HEK293 (cell line): ENCODE measurements around the gene WDFY2.
A peak's percentile ranks its signal among the peaks of the same experiment; 100 is the strongest.

Experiments
- CTCF ChIA-PET: fragments of 350-600 bp; formaldehyde crosslinking; extraction: SDS; loops from one replicate; lab custom pipeline; 2021; ENCODE audit warnings: antibody characterized with exemption; lab: Yijun Ruan, JAX
- POLR2A ChIA-PET: fragments of 300-600 bp; formaldehyde crosslinking; extraction: SDS; loops from one replicate; lab custom pipeline; 2020; ENCODE audit warnings: antibody characterized with exemption, inconsistent platforms; lab: Yijun Ruan, JAX
- H3K27ac ChIP-seq: fragments of 200-500 bp; sonication (Bioruptor generic); 2 replicates; pipeline ENCODE4 v1.5.1; 2014; ENCODE audit warnings: low read depth, low read length, control low read depth, inconsistent platforms; ENCODE audit errors: extremely low read depth
- H3K36me3 ChIP-seq, 2 experiments: fragments of 200-500 bp in 1 of 2; sonication (Bioruptor generic) in 1 of 2; 1 replicate in 1 of 2; 2 replicates in 1 of 2; pipeline ENCODE4 v1.5.1; 2014 to 2017; ENCODE audit warnings: inconsistent platforms in 2 of 2, low read length in 2 of 2; ENCODE audit not compliant: control insufficient read depth in 2 of 2, insufficient read depth in 1 of 2
- H3K4me1 ChIP-seq: fragments of 200-500 bp; sonication (Bioruptor generic); 2 replicates; pipeline ENCODE4 v1.5.1; 2014; ENCODE audit warnings: mild to moderate bottlenecking, low read length, inconsistent platforms; ENCODE audit not compliant: control insufficient read depth, insufficient read depth
- H3K4me3 ChIP-seq: 2 replicates; pipeline ENCODE4 v1.5.1; 2011; ENCODE audit warnings: low read depth, mild to moderate bottlenecking, control low read depth, low read length, moderate library complexity
- H3K9me3 ChIP-seq: fragments of 200-500 bp; sonication (Bioruptor generic); 2 replicates; pipeline ENCODE4 v1.5.1; 2014; ENCODE audit warnings: low read depth, low read length, inconsistent platforms; ENCODE audit not compliant: control insufficient read depth, insufficient read depth
- PRDM6 ChIP-seq: fragments of 450-650 bp; formaldehyde crosslinking; IDR thresholded peaks from 2 replicates; pipeline ENCODE4 v1.5.1; 2017; ENCODE audit warnings: missing biosample characterization, missing genetic modification characterization
- ZBTB17 ChIP-seq: fragments of 450-650 bp; formaldehyde crosslinking; IDR thresholded peaks from 2 replicates; pipeline ENCODE4 v1.5.1; 2016; ENCODE audit warnings: missing biosample characterization, missing genetic modification characterization
- ZBTB48 ChIP-seq: fragments of 450-650 bp; formaldehyde crosslinking; IDR thresholded peaks from 2 replicates; pipeline ENCODE4 v1.5.1; 2016; ENCODE audit warnings: missing biosample characterization, missing genetic modification characterization
- ZNF155 ChIP-seq: fragments of 450-650 bp; formaldehyde crosslinking; IDR thresholded peaks from 2 replicates; pipeline ENCODE4 v1.5.1; 2016; ENCODE audit warnings: missing biosample characterization, missing genetic modification characterization
- ZNF174 ChIP-seq: fragments of 450-650 bp; formaldehyde crosslinking; IDR thresholded peaks from 2 replicates; pipeline ENCODE4 v1.5.0; 2017; ENCODE audit warnings: missing biosample characterization, mild to moderate bottlenecking, missing genetic modification characterization
- ZNF311 ChIP-seq: fragments of 450-650 bp; formaldehyde crosslinking; IDR thresholded peaks from 2 replicates; pipeline ENCODE4 v1.5.1; 2017; ENCODE audit warnings: missing biosample characterization, missing genetic modification characterization, borderline replicate concordance
- ZNF366 ChIP-seq: fragments of 450-650 bp; formaldehyde crosslinking; conservative IDR thresholded peaks from 2 replicates; pipeline ENCODE4 v1.5.1; 2016; ENCODE audit warnings: missing biosample characterization, missing genetic modification characterization
- ZNF488 ChIP-seq: fragments of 450-650 bp; formaldehyde crosslinking; IDR thresholded peaks from 2 replicates; pipeline ENCODE4 v1.5.1; 2016; ENCODE audit warnings: missing biosample characterization, missing genetic modification characterization
- ZNF544 ChIP-seq: fragments of 450-650 bp; formaldehyde crosslinking; IDR thresholded peaks from 2 replicates; pipeline ENCODE4 v1.5.0; 2017; ENCODE audit warnings: missing biosample characterization, missing genetic modification characterization
- ZNF549 ChIP-seq: fragments of 450-650 bp; IDR thresholded peaks from 2 replicates; pipeline ENCODE4 v1.5.1; 2018; ENCODE audit warnings: missing biosample characterization, missing genetic modification characterization, mild to moderate bottlenecking, inconsistent platforms, moderate library complexity
- ZNF558 ChIP-seq: fragments of 450-650 bp; formaldehyde crosslinking; IDR thresholded peaks from 2 replicates; pipeline ENCODE4 v1.5.1; 2016; ENCODE audit warnings: missing biosample characterization, missing genetic modification characterization
- ZNF571 ChIP-seq: fragments of 450-650 bp; formaldehyde crosslinking; IDR thresholded peaks from 2 replicates; pipeline ENCODE4 v1.5.0; 2017; ENCODE audit warnings: missing biosample characterization, missing genetic modification characterization
- ZNF596 ChIP-seq: fragments of 450-650 bp; IDR thresholded peaks from 2 replicates; pipeline ENCODE4 v1.5.0; 2018; ENCODE audit warnings: missing biosample characterization, mild to moderate bottlenecking, missing genetic modification characterization, moderate library complexity
- ZNF600 ChIP-seq: fragments of 450-650 bp; formaldehyde crosslinking; IDR thresholded peaks from 2 replicates; pipeline ENCODE4 v1.5.1; 2016; ENCODE audit warnings: missing biosample characterization, missing genetic modification characterization
- ZNF645 ChIP-seq: fragments of 450-650 bp; formaldehyde crosslinking; IDR thresholded peaks from 2 replicates; pipeline ENCODE4; 2016; ENCODE audit warnings: missing biosample characterization, missing genetic modification characterization
- ZNF654 ChIP-seq: fragments of 450-650 bp; formaldehyde crosslinking; IDR thresholded peaks from 2 replicates; pipeline ENCODE4 v1.5.1; 2016; ENCODE audit warnings: low read depth, missing biosample characterization, missing genetic modification characterization
- ZNF664 ChIP-seq: fragments of 450-650 bp; formaldehyde crosslinking; IDR thresholded peaks from 2 replicates; pipeline ENCODE4 v1.5.1; 2016; ENCODE audit warnings: missing biosample characterization, missing genetic modification characterization
- ZNF670 ChIP-seq: fragments of 450-650 bp; formaldehyde crosslinking; IDR thresholded peaks from 2 replicates; pipeline ENCODE4 v1.5.1; 2016; ENCODE audit warnings: missing biosample characterization, missing genetic modification characterization, low read depth
- ZNF701 ChIP-seq: fragments of 450-650 bp; formaldehyde crosslinking; IDR thresholded peaks from 2 replicates; pipeline ENCODE4 v1.5.1; 2016; ENCODE audit warnings: missing biosample characterization, missing genetic modification characterization
- ZNF76 ChIP-seq: fragments of 450-650 bp; formaldehyde crosslinking; IDR thresholded peaks from 2 replicates; pipeline ENCODE4; 2016; ENCODE audit warnings: low read depth, missing biosample characterization, missing genetic modification characterization, borderline replicate concordance
- ZSCAN4 ChIP-seq: fragments of 450-650 bp; formaldehyde crosslinking; IDR thresholded peaks from 2 replicates; pipeline ENCODE4 v1.5.1; 2017; ENCODE audit warnings: missing biosample characterization, missing genetic modification characterization

Gene WDFY2

GRCh38 chr13:51619614-51620013, 35.4 kb downstream of the WDFY2 start:
- Histone ChIP-seq H3K9me3 (no peaks in the 10 kb centered on the region), H3K4me1 (no peaks in the 10 kb centered on the region), H3K4me3 (no peak overlapping the region), H3K36me3 (no peaks in the 10 kb centered on the region; a peak in 1 of 3 replicates), H3K27ac (no peak overlapping the region)
- TF ChIP-seq ZSCAN4 (tag by site-specific recombination) (no peak), ZNF596 (tag by site-specific recombination) (no peak), PRDM6 (tag by site-specific recombination) (0 out of 2 replicates have a peak, but pooled peaks have one; percentile 18)
- CTCF ChIA-PET, result interaction anchor here (0.7 kb wide), 1 partner anchor 1321 kb away, joined by 3 read pairs; no protein-coding TSS in a partner anchor
- POLR2A ChIA-PET, result no interaction called here

GRCh38 chr13:51620165-51620983, 36.1 kb downstream of the WDFY2 start:
- no peaks in the 10 kb centered on the region; a peak in 1 of 3 replicates for H3K36me3 ChIP-seq
- POLR2A ChIA-PET, result no interaction called here
- TF ChIP-seq ZNF670 (no peak), ZNF701 (no peak), ZNF600 (no peak), ZBTB48 (tag by site-specific recombination) (no peak), ZBTB17 (tag by site-specific recombination) (no peak), ZNF366 (tag by site-specific recombination) (no peak), ZNF558 (tag by site-specific recombination) (no peak), ZNF76 (tag by site-specific recombination) (no peak), ZNF488 (tag by site-specific recombination) (no peak), ZNF544 (tag by site-specific recombination) (no peak), ZNF311 (tag by site-specific recombination) (no peak), ZNF155 (tag by site-specific recombination) (no peak), ZNF549 (tag by site-specific recombination) (no peak), ZNF571 (tag by site-specific recombination) (no peak), ZNF664 (tag by site-specific recombination) (no peak), ZNF174 (tag by site-specific recombination) (no peak), ZNF645 (tag by site-specific recombination) (no peak), ZNF654 (no peak)
- TF ChIP-seq, all 188 proteins: peak for 0
- Histone ChIP-seq H3K27ac (no peak overlapping the region), H3K4me3 (no peak overlapping the region), H3K4me1 (no peaks in the 10 kb centered on the region), H3K9me3 (no peaks in the 10 kb centered on the region)
- CTCF ChIA-PET, result interaction anchor here (0.7 kb wide), 1 partner anchor 1322 kb away, joined by 3 read pairs; no protein-coding TSS in a partner anchor
